Smooth muscle cell (in vitro differentiated cells): ENCODE data around the gene EXOG. TPM values are rescaled to one million over a fixed set of nuclear protein-coding genes. Genes with fewer than 3 reads are reported as not detected.

ENCODE experiments used
- DNase-seq: peaks from one replicate; lab custom pipeline; 2025; ENCODE audit not compliant: unreplicated experiment; lab: John Stamatoyannopoulos, UW
- H2AFZ ChIP-seq: fragments of 200-600 bp; sonication (generic); 2 replicates; pipeline ENCODE4 v1.6.0; 2016; ENCODE audit warnings: antibody characterized with exemption, low read depth, mild to moderate bottlenecking
- H3F3A ChIP-seq: fragments of 200-600 bp; sonication (generic); 2 replicates; pipeline ENCODE4 v1.6.0; 2017; ENCODE audit warnings: antibody characterized with exemption, low read depth
- H3K27ac ChIP-seq: fragments of 200-600 bp; sonication (generic); 2 replicates; pipeline ENCODE4 v1.5.1; 2016; ENCODE audit warnings: low read depth, mild to moderate bottlenecking
- H3K27me3 ChIP-seq: fragments of 200-600 bp; sonication (generic); 2 replicates; pipeline ENCODE4 v1.6.1; 2016; ENCODE audit warnings: low read depth, mild to moderate bottlenecking
- H3K36me3 ChIP-seq: fragments of 200-600 bp; sonication (generic); 2 replicates; pipeline ENCODE4 v1.5.1; 2016; ENCODE audit warnings: low read depth
- H3K4me1 ChIP-seq: fragments of 200-600 bp; sonication (generic); 2 replicates; pipeline ENCODE4 v1.5.1; 2016; ENCODE audit warnings: low read depth
- H3K4me2 ChIP-seq: fragments of 200-600 bp; sonication (generic); 2 replicates; pipeline ENCODE4 v1.6.0; 2016; ENCODE audit warnings: mild to moderate bottlenecking
- H3K4me3 ChIP-seq: fragments of 200-600 bp; sonication (generic); 2 replicates; pipeline ENCODE4 v1.5.1; 2016; ENCODE audit warnings: mild to moderate bottlenecking
- H3K79me2 ChIP-seq: fragments of 200-600 bp; sonication (generic); 2 replicates; pipeline ENCODE4 v1.6.0; 2016; ENCODE audit warnings: low read depth, mild to moderate bottlenecking
- H3K9ac ChIP-seq: fragments of 200-600 bp; sonication (generic); 2 replicates; pipeline ENCODE4 v1.6.0; 2016; ENCODE audit warnings: low read depth
- H3K9me3 ChIP-seq: fragments of 200-600 bp; sonication (generic); replicated peaks from 2 replicates; pipeline ENCODE4 v1.5.1; 2016; ENCODE audit warnings: low read depth
- H4K20me1 ChIP-seq: fragments of 200-600 bp; sonication (generic); 2 replicates; pipeline ENCODE4 v1.6.0; 2016; ENCODE audit warnings: low read depth
- CTCF ChIP-seq: fragments of 200-600 bp; sonication (generic); IDR thresholded peaks from 2 replicates; pipeline ENCODE4 v1.5.1; 2017; ENCODE audit warnings: borderline replicate concordance, mild to moderate bottlenecking, antibody characterized with exemption; ENCODE audit not compliant: insufficient read depth, poor library complexity, severe bottlenecking
- WGBS: methylation state at CpG from one replicate; pipeline ENCODE4 v1.1.7; 2016; ENCODE audit warnings: low lambda C conversion rate; 5-methylcytosine and 5-hydroxymethylcytosine counted together
- polyA plus RNA-seq: library from polyadenylated mRNA; unstranded; fragments of >200 nt; fragmentation: Nextera tagmentation; extraction: Ambion mirVana; gene quantifications from 2 replicates; pipeline ENCODE4 v1.2.1, GENCODE V29; 2016
- total RNA-seq: library from RNA; depleted of rRNA; stranded (reverse); fragments of >200 nt; gene quantifications from 2 replicates; pipeline ENCODE4 v1.2.3, GENCODE V29; 2014

EXOG gene
- total and polyA plus RNA-seq, 2 experiments from 2014 or later, result 3.9 to 5.2 TPM

- H3K9ac ChIP-seq, result no peak overlapping the region
- H3K4me2 ChIP-seq, result no peak overlapping the region
- TF ChIP-seq CTCF, result no peak
- no peaks in the 10 kb centered on the region for H3K79me2 ChIP-seq
- H3K9me3 ChIP-seq, result no peaks in the 10 kb centered on the region
- H3F3A ChIP-seq, result no peaks in the 10 kb centered on the region
- H4K20me1 ChIP-seq, result no peaks in the 10 kb centered on the region
- H3K4me3 ChIP-seq, result no peak overlapping the region
- no peaks in the 10 kb centered on the region for H3K27me3 ChIP-seq
- no peaks in the 10 kb centered on the region for H3K36me3 ChIP-seq
- 89% methylated on average over 6 of the region's 6 CpGs for WGBS
- no peak overlapping the region for H2AFZ ChIP-seq
- H3K4me1 ChIP-seq, result no peaks in the 10 kb centered on the region
- DNase-seq, result no peak
- no peak overlapping the region for H3K27ac ChIP-seq
Measured at GRCh38 chr3:38552364-38552763, 56.2 kb downstream of the EXOG start.

GRCh38 chr3:38553071-38553470, 56.9 kb downstream of the EXOG start:
- 90% methylated on average over 2 of the region's 2 CpGs for WGBS
- TF ChIP-seq CTCF, result no peak
- Histone ChIP-seq H2AFZ (no peak overlapping the region), H3K4me2 (no peak overlapping the region), H3K27ac (no peak overlapping the region), H3K27me3 (no peaks in the 10 kb centered on the region), H4K20me1 (no peaks in the 10 kb centered on the region), H3K36me3 (no peaks in the 10 kb centered on the region), H3K4me1 (no peaks in the 10 kb centered on the region), H3K9me3 (no peaks in the 10 kb centered on the region), H3F3A (no peaks in the 10 kb centered on the region), H3K79me2 (no peaks in the 10 kb centered on the region), H3K9ac (no peak overlapping the region), H3K4me3 (no peak overlapping the region)
- no peak for DNase-seq

GRCh38 chr3:38554127-38554827, 58.1 kb downstream of the EXOG start:
- TF ChIP-seq CTCF, result no peak
- Histone ChIP-seq H3K36me3 (no peaks in the 10 kb centered on the region), H3K9me3 (no peaks in the 10 kb centered on the region), H3K27ac (no peak overlapping the region), H3K79me2 (no peaks in the 10 kb centered on the region), H2AFZ (no peak overlapping the region), H3K9ac (no peak overlapping the region), H3F3A (no peaks in the 10 kb centered on the region), H3K4me2 (no peak overlapping the region), H3K4me1 (no peaks in the 10 kb centered on the region), H4K20me1 (no peaks in the 10 kb centered on the region), H3K4me3 (no peak overlapping the region), H3K27me3 (no peaks in the 10 kb centered on the region)
- WGBS, result 90% methylated on average over 8 of the region's 8 CpGs
- DNase-seq, result no peak
